GM18873 (cell line): ENCODE data around the gene DIP2A.
"Not testable (repeated sequence)": the region's sequence is repeated elsewhere in the genome, so short reads cannot be mapped to it uniquely, and the experiment has no call there.

Experiments
- ATAC-seq: cut with Tn5 transposase; IDR thresholded peaks from one replicate; pipeline ENCODE4 v1.9.1; 2021; ENCODE audit warnings: mild to moderate bottlenecking, moderate library complexity, moderate number of reproducible peaks; ENCODE audit not compliant: unreplicated experiment, low FRiP score

DIP2A gene

DNA sequence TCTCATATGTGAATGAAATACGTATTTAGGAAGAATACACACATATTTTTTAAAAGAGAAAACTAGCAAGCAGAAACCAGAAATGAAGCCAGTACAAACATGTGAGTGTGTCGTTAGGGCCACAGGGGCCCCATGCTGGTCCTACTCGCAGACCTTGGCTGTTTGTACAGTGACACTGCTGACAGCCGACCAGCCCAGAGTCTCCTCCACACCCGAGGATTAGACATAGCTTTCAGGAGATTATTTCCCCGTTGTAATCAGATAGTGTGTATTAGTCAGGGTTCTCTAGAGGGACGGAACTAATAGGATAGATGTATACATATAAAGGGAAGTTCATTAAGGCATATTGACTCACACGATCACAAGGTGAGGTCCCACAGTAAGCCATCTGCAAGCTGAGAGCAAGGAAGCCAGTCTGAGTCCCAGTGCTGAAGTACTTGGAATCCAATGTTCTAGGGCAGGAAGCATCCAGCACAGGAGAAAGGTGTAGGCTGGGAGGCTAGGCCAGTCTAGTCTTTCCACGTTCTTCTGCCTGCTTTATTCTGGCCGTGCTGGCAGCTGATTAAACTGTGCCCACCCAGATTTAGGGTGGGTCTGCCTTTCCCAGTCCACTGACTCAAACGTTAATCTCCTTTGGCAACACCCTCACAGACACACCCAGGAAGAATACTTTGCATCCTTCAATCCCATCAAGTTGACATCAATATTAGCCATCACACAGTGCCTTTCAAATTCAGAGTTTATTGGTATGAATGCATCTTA, 51.2 kb downstream of the DIP2A start:
- ATAC-seq, result no peak

DNA sequence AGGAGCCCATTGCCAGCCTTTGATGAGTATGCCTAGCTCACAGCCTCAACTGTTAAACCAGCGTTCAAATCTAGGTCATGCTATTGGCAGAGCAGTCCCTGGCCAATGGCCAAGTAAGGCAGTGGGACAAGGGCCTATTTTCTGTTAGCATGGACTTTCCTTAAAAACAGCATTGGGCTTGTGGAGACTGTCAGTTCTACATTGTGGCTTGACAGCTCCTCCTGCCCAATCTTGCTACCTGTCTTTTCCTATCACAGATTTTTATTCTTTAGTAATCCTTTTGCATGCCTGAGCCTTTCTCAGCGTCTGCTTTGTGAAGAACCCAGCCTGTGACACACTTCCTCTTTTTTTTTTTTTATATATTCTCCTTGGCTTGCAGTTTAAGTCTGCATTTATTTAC, 56.4 kb downstream of the DIP2A start:
- no peak for ATAC-seq

DNA sequence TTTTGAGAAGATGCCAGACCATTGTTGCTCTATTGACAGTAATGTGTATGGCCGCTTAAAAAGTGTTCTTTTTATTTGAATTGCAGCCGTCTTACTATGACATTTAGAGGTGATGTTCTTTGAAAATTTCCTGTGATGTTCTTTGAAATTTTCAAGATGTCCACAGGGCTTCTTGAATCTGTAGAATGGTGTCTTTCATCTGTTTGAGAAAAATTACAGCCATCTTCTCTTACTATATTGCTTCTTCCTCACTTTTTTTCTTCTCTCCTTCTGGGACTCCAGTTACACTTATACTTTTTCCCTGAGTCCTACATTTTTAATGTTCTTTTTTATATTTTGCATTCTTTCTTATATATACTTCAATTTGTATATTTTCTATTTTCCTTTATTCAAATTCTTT, 57.4 kb downstream of the DIP2A start:
- ATAC-seq, result no peak

DNA sequence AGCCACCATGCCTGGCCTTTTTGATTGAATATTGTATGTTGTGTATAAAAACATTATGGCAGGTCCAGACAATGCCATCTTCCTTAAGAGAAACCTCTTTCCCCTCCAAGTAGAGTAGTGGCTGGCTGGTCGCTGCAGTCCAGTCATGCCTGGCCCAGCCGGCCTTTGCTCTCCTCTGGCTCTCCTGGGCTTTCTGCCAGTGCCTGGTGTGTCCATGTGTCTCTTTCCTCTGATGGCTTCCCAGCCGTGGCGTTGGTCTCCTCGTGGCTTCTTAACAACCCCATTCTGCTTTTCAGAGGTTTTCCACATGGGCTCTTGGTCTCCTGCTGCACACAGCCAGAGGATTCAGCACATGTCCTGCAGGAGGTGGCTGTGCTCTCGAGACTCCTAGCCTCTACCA, 58.7 kb downstream of the DIP2A start:
- ATAC-seq, result no peak

DNA sequence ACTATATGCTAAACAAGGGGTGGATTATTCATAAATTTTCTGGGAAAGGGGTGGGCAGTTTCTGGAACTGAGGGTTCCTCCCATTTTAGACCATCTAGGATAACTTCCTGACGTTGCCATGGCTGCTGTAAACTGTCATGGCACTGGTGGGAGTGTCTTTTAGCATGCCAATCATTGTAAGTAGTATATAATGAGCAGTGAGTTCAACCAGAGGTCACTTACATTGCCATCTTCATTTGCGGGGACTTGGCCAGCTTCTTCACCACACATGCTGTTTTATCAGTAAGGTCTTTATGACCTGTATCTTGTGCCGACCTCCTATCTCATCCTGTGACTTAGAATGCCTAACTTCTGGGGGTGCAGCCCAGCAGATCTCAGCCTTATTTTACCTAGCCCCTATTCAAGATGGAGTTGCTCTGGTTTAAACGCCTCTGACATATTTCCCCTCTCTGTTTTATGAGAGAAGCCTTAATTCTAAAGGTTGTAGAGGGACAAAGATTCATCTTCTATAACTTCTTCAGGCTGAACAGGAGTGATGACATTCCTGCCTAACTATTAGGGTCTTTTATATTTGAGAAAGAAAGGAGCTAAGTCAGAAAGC, 60.4 kb downstream of the DIP2A start:
- ATAC-seq, result no peak

DNA sequence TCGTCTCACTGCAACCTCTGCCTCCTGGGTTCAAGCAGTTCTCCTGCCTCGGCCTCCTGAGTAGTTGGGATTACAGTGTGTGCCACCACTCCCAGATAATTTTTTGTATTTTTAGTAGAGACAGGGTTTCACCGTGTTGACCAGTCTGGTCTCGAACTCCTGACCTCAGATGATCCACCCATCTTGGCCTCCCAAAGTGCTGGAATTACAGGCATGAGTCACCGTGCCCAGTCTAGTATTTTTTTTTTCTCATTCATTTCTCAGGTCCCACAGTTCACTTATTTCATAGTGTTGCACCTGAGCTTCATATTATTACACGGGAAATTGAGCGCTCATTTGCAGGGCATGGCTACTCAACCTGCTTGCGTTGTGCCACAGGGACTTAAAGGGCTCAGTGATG, 68.7 kb downstream of the DIP2A start:
- ATAC-seq, result not testable (repeated sequence)

DNA sequence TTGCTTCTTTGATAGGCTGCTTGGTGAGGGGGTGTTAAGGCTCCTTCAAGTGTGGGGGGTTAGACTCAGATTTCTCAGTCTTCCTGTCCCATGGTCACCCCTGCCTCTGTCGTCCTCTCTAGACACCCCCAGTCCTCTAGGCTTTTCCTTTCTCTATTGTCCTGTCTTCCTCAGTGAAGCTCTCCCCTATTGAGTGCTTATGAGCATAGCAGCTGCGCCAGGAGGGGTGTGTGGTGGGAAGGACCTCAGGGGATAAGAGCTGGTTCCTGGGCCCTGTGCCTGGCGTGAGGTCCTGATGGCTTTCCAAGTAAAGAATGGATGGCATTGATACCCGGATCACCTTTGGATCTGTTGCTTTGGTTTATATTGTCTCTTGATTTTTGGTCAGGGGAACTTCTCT, 69.1 kb downstream of the DIP2A start:
- ATAC-seq, result no peak

DNA sequence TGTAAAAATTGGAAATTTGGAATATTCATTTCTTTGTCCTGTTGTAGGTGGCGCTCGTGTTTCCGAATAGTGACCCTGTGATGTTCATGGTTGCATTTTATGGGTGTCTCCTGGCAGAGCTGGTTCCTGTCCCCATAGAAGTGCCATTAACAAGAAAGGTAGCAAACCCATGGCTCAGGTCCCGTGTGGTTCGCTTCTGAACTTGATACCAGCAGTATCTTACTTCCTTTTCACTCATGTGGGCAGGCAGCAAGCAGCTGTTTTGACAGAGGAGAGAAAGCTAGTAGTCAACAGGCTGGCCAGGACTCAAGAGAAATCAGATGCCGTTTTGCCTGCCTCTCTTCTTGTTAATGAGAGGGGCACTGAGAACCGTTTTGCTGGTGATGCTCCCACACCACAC, 73.4 kb downstream of the DIP2A start:
- ATAC-seq, result no peak

DNA sequence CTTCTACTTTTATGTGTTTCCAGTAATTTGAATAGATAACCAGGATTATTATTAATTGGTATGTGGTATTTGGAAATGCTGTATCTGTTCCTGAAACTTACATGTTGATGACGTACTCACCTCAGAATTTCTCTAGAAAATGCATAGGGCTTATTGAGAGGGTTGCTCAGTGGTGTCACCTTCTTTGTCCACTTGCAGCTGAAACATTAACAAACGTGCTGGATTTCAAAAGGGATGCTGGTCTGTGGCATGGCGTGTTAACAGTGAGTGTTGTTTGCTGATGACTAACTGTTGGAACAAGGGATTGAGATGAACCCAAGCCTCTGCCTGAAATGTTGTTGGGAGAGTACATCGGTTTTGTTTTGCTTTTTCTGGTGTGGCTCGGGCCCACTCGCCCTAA, 78.3 kb downstream of the DIP2A start:
- no peak for ATAC-seq

DNA sequence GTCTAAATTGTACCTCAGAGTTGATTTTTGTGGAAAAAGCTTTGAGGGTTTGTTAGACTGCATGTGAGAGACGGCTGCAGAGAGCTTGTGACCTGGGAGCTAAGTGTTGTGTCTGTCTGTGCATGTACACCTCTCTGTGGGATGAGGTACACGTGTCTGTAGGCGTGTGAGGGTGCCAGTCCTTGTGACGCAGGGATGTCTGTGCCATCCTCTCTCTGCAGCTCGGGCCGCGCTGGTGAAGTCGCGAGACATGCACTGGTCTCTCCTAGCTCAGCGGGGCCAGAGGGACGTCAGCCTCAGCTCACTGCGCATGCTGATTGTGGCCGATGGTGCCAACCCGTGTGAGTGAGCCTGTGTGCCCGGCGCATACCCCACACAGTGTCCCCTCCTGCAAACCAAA, 79.6 kb downstream of the DIP2A start:
- no peak for ATAC-seq

DNA sequence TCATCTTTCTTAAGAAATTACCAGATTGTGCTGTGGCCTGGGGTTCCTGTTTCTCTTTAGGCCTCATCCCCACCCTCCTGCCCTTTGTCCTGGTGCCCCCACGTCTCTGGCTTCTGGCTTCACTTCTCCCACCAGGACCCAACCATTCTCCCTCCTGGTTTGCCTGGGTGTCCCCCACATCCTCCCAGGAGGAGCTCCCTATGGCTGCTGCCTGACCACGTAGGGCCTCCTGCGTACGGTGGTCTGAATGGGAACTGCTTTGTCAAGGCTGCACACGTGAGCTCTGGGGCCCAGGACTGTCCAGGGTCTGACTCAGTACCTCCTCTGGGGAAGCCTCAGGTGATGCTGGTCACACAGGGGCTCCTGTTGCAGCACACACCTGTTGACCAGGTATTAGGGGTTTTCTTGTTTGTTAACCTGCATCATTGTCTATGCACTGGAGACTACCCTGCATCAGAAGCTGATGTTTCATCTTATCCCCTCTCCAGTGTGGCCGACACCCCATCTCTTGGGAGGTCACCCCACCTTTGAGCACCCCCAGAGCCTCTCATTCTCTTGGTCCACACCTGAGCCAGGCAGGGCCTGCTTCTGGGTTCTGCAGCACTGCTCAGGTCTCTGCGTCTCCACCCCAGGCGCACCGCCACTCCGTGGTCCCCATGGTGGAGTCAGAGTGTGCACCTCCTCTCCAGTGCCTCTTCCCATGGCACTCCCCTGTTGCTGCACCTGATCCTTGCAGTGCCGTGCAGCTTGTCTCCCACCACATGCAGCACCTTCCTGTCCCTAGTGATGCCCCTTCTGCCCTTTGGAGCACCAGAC, 80.4 kb downstream of the DIP2A start:
- ATAC-seq, result no peak

DNA sequence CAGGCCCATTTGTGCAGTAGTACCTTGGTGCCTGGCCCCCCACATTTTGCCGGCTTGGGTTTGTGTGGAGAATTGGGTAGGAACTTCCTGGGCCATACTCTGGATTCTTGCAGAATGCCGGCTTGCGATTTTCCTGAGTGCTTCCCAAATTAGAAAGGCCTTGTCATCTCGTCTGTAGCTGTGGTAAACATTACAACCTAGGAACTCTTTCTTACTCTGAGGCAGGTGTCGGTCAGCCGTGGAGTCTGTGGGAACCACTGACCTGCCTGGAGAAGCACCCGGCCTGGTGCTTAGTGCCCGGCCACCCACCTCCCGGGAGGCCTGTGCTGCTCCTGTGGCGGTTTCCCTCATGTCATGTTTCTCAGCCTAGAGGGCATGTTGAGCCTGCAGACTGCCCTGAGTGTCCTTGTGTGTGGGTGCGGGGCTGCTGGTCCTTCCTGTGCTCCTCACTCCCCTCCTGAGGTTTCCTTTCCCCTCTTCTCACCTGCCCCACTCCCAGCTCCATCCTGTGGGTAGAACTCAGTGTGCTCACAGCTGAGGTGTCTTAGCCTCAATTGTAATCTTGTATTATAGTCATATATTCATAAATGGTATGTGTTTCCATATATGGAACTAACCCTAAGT, 81.5 kb downstream of the DIP2A start:
- ATAC-seq, result no peak

DNA sequence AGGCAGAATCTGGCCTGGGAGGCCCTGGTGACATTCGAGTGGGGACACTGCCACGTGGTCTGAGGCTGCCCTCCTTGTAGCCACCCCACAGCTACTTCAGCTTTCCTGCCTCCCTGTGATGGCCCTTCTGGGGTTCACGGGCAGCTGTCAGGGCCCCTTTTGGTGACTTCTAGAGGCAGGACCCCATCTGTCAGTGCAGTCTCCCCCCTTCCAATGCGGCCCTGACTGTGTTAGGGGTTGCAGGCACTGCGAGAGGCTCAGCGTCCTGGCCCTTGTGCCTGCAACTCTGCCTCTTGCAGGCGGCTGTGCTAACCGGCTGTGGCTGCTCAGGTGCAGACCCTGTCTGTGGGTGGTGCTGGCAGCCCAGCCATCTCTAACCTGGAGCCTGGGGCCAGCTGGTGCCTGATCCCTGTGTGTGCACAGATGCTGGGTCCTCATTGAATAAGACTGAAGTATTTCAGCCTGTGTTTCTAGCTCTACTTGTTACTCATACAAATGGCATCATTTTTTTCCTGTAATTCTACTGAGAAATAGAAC, 84.0 kb downstream of the DIP2A start:
- no peak for ATAC-seq

DNA sequence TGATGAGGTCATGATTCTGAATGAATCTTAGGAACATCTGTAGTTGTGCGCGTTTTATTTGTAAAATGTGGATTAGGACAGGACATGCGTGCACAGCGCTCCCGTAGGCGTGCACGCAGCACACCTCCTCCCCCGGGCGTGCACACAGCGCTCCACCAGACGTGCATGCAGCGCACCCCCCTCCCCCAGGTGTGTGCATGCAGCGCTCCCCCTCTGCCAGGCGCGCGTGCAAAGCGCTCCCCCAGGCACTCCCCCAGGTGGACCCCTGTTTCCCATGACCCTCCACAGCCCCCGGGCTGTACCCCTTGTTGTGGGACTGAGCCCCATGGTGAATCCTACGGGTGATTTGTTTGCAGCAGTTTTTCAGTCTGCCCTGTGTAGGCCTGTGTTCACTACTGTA, 84.6 kb downstream of the DIP2A start:
- ATAC-seq, result no peak

DNA sequence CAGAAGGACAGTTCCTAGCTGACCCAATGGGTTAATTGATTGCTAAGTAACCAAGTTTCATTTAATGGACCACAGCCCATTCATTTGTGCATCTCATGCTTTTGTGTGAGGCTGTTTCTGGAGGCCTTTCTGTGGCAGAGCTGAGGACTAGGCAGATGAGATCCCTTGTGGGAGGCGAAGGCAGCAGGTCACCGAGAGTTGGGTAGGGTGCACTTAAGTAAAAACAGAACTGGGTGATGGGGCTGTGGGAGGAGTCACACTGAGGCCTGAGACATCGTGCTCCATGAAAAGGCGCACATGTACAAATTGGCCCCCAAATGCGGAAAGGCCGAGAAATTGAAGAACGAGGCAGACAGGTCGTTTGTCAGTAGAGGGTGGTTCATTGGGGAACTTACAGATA, 85.3 kb downstream of the DIP2A start:
- ATAC-seq, result no peak

DNA sequence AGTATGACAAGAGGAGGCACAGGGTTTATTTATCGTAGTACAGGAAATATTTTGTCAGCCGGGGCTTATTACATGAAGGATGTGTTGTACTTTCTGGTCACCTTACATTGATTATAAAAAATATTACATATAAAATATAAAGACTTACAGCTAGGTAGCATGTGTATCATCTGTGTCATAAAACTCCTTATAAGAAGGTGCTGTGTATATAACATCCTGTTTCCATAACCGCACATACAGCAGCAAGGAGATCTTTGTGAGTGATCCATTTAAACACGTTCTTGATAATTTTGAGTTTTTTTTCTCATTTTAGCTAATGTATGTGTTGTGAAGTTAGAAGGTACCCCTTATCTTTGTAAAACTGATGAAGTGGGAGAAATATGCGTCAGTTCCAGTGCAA, 86.1 kb downstream of the DIP2A start:
- no peak for ATAC-seq

DNA sequence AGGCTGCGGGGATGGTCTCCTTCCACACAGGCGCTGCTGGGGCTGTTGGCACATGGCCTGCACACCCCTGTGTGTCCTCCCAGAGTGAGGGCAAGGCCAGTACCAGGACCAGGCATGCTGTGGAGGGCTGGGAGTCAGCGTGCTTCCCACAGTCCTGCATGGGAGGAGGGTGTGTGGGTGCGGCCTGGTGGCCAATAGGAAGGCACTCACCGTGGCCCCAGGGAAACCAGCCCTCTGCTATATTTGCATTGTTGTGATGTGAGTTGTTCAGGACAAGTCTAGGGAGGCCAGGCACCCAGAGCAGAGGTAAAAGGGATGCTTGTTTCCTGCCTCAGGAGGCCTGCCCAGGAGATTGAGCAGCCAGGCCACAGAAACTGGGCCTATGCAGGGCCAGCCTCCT, 86.7 kb downstream of the DIP2A start:
- ATAC-seq, result no peak

DNA sequence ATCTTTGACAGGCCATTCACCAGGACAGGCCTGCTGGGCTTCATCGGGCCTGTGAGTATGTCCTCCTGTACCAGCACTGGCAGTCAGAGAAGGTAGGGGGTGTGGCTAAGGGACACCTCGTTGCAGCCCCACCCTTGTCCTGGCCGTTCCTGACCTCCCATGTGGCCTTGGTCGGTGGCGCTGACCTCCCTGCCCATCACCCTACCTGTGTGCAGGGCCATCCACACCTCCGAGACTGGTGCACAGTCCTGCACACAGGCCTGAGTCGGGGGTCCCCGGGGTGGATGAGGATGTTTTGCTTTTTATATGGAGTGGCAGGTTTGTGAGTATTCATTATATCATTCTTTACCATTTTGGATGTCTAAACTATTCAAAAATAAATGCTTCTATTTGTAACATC, 87.2 kb downstream of the DIP2A start:
- ATAC-seq, result no peak

DNA sequence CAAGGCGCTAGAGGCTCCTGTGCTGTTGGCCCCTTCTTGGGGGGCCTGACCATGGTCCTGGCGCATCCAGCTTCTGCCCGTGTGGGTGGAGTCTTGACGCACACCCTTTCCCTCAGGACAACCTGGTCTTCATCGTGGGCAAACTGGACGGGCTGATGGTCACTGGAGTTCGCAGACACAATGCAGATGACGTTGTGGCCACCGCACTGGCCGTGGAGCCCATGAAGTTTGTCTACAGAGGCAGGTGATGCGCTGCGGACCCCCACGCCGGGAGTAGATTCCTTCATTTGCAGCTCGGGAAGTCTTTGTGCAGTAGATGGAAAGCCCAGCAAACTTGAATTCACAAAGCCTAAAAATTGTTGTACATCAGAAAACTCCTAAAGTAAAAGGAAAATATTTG, 88.1 kb downstream of the DIP2A start:
- ATAC-seq, result no peak

DNA sequence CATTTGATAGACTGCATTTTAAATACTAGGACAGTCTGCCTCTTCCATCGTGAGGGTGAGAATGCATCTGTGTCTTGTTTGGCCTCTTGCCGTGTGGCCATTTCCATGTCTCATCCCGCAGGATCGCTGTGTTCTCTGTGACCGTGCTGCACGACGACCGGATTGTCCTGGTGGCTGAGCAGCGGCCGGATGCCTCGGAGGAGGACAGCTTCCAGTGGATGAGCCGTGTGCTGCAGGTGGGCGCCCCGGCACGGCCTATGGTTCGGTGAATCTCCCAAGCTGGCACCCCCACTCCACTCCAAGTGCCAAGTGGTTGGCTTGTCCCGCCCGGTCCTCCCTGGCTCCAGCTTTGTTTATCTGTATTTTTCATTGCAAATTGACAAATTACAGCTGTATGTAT, 91.0 kb downstream of the DIP2A start:
- no peak for ATAC-seq
